WTC11 (cell line): ENCODE data around the gene SAG. TPM values are rescaled to one million over a fixed set of nuclear protein-coding genes. Genes with fewer than 3 reads are reported as not detected.

Source experiments
- ATAC-seq: fragments of 200-7000 bp; cut with Tn5 transposase; 2 replicates; pipeline ENCODE4 v1.10.0; 2021; ENCODE audit warnings: mild to moderate bottlenecking, moderate library complexity
- CTCF ChIA-PET: fragments of 300-600 bp; sonication (Branson Sonifier 250); formaldehyde crosslinking; loops from one replicate; lab custom pipeline; 2021; ENCODE audit warnings: antibody characterized with exemption; lab: Charles Lee
- POLR2A ChIA-PET: fragments of 350-600 bp; sonication (Branson Sonifier 250); formaldehyde crosslinking; loops from one replicate; lab custom pipeline; 2021; ENCODE audit warnings: antibody characterized with exemption; lab: Charles Lee
- DNase-seq: peaks from one replicate; pipeline ENCODE4 v3.0.0; 2021; ENCODE audit warnings: low spot score
- H3K27ac Mint-ChIP-seq: 2 replicates; pipeline ENCODE4 v1.8.0; 2021; ENCODE audit warnings: mixed read lengths
- H3K27me3 Mint-ChIP-seq: 2 replicates; pipeline ENCODE4 v1.8.0; 2021; ENCODE audit warnings: low read depth, mild to moderate bottlenecking, moderate library complexity, mixed read lengths
- H3K36me3 Mint-ChIP-seq: 2 replicates; pipeline ENCODE4 v1.8.0; 2021; ENCODE audit warnings: mixed read lengths
- H3K4me1 Mint-ChIP-seq: 2 replicates; pipeline ENCODE4 v1.8.0; 2022; ENCODE audit warnings: mixed read lengths
- H3K4me3 Mint-ChIP-seq: 2 replicates; pipeline ENCODE4 v1.8.0; 2021; ENCODE audit warnings: mild to moderate bottlenecking, moderate library complexity, mixed read lengths
- H3K9me3 Mint-ChIP-seq: 2 replicates; pipeline ENCODE4 v1.8.0; 2021; ENCODE audit warnings: mixed read lengths
- EMX1 ChIP-seq: fragments of 250-450 bp; sonication (Bioruptor Pico); IDR thresholded peaks from 2 replicates; pipeline ENCODE4 v1.8.0; 2021; ENCODE audit warnings: mild to moderate bottlenecking
- SP1 ChIP-seq: sonication (generic); formaldehyde crosslinking; conservative IDR thresholded peaks from 2 replicates; pipeline ENCODE4 v1.8.1; 2022; ENCODE audit warnings: missing genetic modification reagents
- ZNF219 ChIP-seq: sonication (generic); formaldehyde crosslinking; IDR thresholded peaks from 2 replicates; pipeline ENCODE4 v1.8.0; 2023; ENCODE audit warnings: missing genetic modification reagents, mild to moderate bottlenecking, borderline replicate concordance
- total RNA-seq: library from RNA; stranded (reverse); gene quantifications from 3 replicates; pipeline ENCODE4 v1.2.3, GENCODE V29; 2021
- TF ChIP-seq, protein P1 (sequence below): fragments of 250-450 bp; sonication (Bioruptor Pico); IDR thresholded peaks from 2 replicates; pipeline ENCODE4 v2.1.2; 2022; ENCODE audit warnings: mild to moderate bottlenecking, moderate library complexity
- TF ChIP-seq, protein P2 (sequence below): sonication (generic); formaldehyde crosslinking; IDR thresholded peaks from 2 replicates; pipeline ENCODE4 v1.8.1; 2023; ENCODE audit warnings: mild to moderate bottlenecking, missing genetic modification reagents
- TF ChIP-seq, protein P3 (sequence below): fragments of 250-450 bp; sonication (Bioruptor Pico); IDR thresholded peaks from 2 replicates; pipeline ENCODE4 v1.9.0; 2021; ENCODE audit warnings: mild to moderate bottlenecking, borderline replicate concordance
- TF ChIP-seq, protein P4 (sequence below): sonication (generic); formaldehyde crosslinking; IDR thresholded peaks from 2 replicates; pipeline ENCODE4 v1.8.0; 2023; ENCODE audit warnings: mild to moderate bottlenecking, missing genetic modification reagents
- TF ChIP-seq, protein P5 (sequence below): fragments of 250-450 bp; sonication (Bioruptor Pico); IDR thresholded peaks from 2 replicates; pipeline ENCODE4 v1.8.0; 2021; ENCODE audit warnings: mild to moderate bottlenecking
- TF ChIP-seq, protein P6 (sequence below): sonication (generic); formaldehyde crosslinking; IDR thresholded peaks from 2 replicates; pipeline ENCODE4 v1.8.1; 2022; ENCODE audit warnings: mild to moderate bottlenecking, missing genetic modification reagents, moderate library complexity, borderline replicate concordance

The SAG gene
- total RNA-seq, 1 experiment from 2014 or later: not detected

DNA sequence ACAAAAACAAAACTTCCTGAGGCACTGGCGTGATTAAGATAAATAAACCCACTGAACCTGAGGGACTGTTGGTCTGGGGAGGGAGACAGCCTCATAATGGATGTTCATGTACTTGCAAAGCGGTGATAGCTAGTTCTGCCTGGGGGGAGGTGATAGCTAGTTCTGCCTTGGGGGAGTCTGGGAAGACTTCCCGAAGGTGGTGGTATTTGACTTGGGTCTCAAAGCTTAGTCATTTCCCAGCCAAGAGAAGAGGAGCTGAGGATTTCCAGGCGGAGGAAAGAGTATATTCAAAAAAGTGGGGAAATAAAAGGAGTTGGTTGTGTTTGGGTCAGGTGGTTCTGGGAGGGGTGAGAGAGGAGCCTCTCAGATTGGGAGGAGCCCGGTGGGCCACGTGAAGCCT lies 71.4 kb downstream of the SAG start (continued):
- TF ChIP-seq ZNF219 (CRISPR knock-in tag): no peak
- TF ChIP-seq, protein P1, sequence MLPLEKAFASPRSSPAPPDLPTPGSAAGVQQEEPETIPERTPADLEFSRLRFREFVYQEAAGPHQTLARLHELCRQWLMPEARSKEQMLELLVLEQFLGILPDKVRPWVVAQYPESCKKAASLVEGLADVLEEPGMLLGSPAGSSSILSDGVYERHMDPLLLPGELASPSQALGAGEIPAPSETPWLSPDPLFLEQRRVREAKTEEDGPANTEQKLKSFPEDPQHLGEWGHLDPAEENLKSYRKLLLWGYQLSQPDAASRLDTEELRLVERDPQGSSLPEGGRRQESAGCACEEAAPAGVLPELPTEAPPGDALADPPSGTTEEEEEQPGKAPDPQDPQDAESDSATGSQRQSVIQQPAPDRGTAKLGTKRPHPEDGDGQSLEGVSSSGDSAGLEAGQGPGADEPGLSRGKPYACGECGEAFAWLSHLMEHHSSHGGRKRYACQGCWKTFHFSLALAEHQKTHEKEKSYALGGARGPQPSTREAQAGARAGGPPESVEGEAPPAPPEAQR (CRISPR knock-in tag): no peak
- TF ChIP-seq, protein P2, sequence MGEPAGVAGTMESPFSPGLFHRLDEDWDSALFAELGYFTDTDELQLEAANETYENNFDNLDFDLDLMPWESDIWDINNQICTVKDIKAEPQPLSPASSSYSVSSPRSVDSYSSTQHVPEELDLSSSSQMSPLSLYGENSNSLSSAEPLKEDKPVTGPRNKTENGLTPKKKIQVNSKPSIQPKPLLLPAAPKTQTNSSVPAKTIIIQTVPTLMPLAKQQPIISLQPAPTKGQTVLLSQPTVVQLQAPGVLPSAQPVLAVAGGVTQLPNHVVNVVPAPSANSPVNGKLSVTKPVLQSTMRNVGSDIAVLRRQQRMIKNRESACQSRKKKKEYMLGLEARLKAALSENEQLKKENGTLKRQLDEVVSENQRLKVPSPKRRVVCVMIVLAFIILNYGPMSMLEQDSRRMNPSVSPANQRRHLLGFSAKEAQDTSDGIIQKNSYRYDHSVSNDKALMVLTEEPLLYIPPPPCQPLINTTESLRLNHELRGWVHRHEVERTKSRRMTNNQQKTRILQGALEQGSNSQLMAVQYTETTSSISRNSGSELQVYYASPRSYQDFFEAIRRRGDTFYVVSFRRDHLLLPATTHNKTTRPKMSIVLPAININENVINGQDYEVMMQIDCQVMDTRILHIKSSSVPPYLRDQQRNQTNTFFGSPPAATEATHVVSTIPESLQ (CRISPR knock-in tag): no peak
- no peak for TF ChIP-seq EMX1 (CRISPR knock-in tag)
- TF ChIP-seq, protein P3, sequence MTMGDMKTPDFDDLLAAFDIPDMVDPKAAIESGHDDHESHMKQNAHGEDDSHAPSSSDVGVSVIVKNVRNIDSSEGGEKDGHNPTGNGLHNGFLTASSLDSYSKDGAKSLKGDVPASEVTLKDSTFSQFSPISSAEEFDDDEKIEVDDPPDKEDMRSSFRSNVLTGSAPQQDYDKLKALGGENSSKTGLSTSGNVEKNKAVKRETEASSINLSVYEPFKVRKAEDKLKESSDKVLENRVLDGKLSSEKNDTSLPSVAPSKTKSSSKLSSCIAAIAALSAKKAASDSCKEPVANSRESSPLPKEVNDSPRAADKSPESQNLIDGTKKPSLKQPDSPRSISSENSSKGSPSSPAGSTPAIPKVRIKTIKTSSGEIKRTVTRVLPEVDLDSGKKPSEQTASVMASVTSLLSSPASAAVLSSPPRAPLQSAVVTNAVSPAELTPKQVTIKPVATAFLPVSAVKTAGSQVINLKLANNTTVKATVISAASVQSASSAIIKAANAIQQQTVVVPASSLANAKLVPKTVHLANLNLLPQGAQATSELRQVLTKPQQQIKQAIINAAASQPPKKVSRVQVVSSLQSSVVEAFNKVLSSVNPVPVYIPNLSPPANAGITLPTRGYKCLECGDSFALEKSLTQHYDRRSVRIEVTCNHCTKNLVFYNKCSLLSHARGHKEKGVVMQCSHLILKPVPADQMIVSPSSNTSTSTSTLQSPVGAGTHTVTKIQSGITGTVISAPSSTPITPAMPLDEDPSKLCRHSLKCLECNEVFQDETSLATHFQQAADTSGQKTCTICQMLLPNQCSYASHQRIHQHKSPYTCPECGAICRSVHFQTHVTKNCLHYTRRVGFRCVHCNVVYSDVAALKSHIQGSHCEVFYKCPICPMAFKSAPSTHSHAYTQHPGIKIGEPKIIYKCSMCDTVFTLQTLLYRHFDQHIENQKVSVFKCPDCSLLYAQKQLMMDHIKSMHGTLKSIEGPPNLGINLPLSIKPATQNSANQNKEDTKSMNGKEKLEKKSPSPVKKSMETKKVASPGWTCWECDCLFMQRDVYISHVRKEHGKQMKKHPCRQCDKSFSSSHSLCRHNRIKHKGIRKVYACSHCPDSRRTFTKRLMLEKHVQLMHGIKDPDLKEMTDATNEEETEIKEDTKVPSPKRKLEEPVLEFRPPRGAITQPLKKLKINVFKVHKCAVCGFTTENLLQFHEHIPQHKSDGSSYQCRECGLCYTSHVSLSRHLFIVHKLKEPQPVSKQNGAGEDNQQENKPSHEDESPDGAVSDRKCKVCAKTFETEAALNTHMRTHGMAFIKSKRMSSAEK (CRISPR knock-in tag): no peak
- TF ChIP-seq, protein P4, sequence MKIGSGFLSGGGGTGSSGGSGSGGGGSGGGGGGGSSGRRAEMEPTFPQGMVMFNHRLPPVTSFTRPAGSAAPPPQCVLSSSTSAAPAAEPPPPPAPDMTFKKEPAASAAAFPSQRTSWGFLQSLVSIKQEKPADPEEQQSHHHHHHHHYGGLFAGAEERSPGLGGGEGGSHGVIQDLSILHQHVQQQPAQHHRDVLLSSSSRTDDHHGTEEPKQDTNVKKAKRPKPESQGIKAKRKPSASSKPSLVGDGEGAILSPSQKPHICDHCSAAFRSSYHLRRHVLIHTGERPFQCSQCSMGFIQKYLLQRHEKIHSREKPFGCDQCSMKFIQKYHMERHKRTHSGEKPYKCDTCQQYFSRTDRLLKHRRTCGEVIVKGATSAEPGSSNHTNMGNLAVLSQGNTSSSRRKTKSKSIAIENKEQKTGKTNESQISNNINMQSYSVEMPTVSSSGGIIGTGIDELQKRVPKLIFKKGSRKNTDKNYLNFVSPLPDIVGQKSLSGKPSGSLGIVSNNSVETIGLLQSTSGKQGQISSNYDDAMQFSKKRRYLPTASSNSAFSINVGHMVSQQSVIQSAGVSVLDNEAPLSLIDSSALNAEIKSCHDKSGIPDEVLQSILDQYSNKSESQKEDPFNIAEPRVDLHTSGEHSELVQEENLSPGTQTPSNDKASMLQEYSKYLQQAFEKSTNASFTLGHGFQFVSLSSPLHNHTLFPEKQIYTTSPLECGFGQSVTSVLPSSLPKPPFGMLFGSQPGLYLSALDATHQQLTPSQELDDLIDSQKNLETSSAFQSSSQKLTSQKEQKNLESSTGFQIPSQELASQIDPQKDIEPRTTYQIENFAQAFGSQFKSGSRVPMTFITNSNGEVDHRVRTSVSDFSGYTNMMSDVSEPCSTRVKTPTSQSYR: no peak
- no peak for TF ChIP-seq SP1

DNA sequence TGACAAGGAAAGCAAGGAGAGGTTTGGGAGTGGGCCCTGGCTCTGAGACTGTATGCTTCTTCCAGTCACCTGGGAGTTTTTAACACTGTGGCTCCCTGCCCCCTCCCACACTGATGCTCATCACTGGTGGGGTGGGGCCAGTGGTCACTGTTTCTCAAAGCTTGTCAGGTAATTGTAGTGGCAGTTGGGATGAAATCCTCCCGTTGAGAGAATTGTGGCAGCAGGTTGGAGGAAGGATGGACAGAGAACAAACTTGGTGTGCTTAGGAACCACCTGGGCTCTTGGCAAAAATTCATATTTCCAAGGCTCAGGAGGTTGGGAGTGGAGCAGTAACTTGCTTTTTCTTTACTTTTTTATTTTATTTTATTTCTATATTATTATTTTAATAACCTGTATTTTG lies 71.8 kb downstream of the SAG start:
- Mint-ChIP-seq H3K9me3 (peaks cover 4% of the 10 kb centered on the region), H3K36me3 (peaks cover 7% of the 10 kb centered on the region), H3K4me3 (no peak overlapping the region), H3K27me3 (no peaks in the 10 kb centered on the region), H3K4me1 (peaks cover 24% of the 10 kb centered on the region), H3K27ac (no peak overlapping the region)
- ATAC-seq (no peak), DNase-seq (no peak)
- CTCF ChIA-PET: no interaction called here
- POLR2A ChIA-PET: no interaction called here
- TF ChIP-seq, protein P5, sequence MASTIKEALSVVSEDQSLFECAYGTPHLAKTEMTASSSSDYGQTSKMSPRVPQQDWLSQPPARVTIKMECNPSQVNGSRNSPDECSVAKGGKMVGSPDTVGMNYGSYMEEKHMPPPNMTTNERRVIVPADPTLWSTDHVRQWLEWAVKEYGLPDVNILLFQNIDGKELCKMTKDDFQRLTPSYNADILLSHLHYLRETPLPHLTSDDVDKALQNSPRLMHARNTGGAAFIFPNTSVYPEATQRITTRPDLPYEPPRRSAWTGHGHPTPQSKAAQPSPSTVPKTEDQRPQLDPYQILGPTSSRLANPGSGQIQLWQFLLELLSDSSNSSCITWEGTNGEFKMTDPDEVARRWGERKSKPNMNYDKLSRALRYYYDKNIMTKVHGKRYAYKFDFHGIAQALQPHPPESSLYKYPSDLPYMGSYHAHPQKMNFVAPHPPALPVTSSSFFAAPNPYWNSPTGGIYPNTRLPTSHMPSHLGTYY (CRISPR knock-in tag): no peak
- TF ChIP-seq, protein P6, sequence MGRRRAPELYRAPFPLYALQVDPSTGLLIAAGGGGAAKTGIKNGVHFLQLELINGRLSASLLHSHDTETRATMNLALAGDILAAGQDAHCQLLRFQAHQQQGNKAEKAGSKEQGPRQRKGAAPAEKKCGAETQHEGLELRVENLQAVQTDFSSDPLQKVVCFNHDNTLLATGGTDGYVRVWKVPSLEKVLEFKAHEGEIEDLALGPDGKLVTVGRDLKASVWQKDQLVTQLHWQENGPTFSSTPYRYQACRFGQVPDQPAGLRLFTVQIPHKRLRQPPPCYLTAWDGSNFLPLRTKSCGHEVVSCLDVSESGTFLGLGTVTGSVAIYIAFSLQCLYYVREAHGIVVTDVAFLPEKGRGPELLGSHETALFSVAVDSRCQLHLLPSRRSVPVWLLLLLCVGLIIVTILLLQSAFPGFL: no peak
